HG03575 (cell line): ENCODE results near the gene ARMC7.
"Not testable (repeated sequence)": the region's sequence is repeated elsewhere in the genome, so short reads cannot be mapped to it uniquely, and the experiment has no call there.

Experiments
- ATAC-seq: cut with Tn5 transposase; IDR thresholded peaks from one replicate; pipeline ENCODE4 v1.9.1; 2021; ENCODE audit not compliant: unreplicated experiment, insufficient number of reproducible peaks, low FRiP score; ENCODE audit errors: extremely low read depth

Gene ARMC7

GRCh38 chr17:75142236-75142971, 32.6 kb downstream of the ARMC7 start:
- no peak for ATAC-seq

DNA sequence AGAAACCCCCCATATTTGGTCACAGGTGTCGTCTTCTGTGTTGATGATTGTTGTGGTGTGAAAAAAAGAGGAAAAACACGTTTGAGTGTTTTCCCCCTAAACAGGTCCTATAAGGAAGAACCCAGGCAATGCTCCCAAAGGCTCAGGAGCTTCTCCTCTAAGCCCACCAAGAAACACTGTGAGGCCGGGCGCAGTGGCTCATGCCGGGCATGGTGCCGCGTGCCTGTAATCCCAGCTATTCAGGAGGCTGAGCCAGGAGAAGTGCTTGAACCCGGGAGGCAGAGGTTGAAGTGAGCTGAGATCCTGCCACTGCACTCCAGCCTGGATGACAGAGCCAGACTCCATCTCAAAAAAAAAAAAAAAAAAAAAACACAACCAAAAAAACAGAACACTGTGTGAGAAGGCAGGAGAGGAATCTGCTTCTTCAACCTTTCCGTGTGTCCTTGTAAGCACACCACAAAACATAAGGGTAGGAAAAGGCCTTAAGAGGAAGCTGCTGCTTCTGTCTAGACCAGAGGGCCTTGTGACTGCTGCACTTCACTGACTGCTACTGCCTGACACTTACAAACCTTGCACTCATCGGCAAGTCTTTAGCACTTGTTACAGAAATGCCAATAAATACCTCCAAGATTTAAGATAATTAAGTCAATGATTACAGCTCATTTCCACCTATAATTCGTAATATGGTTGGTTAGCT, 35.2 kb downstream of the ARMC7 start:
- no peak for ATAC-seq

DNA sequence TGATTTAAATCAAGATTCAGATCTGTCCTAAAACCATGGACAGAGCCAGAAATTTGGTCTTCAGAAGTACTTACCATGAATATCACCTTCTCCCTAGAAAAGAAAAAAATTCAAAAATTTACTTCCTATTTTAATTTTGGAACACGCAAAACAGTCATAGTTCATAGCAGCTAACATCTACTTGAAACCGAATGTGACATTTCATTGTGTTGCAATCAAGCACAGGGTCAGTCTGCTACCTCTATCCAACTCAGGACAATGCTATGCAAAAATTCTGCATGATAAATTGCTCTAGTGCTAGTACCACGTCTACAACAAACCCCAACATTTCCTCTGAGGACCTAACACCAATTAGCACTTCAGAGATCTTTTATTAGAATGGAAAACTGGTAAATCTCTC, 36.8 kb downstream of the ARMC7 start:
- no peak for ATAC-seq

GRCh38 chr17:75147878-75148546, 38.2 kb downstream of the ARMC7 start:
- no peak for ATAC-seq

- no peak for ATAC-seq
Measured at GRCh38 chr17:75151930-75152329, 42.2 kb downstream of the ARMC7 start.

DNA sequence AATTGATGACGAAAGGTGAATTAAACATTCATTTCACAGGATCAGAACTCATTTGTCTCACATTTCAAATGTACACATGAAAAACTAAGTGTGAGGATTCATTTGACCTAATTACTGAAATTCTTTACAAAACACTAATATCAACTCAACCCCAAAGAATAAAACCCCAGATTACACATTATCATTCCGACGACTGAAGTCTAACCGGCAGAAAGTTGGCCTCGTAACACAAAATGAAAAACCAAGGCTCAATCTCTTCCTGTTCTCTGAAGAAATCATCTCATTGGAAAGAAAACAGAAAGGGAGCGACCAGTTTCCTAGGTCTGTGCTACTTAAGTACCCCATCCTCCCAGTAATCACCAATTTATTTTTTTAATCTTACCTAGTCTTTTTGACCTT, 42.8 kb downstream of the ARMC7 start:
- ATAC-seq = no peak

DNA sequence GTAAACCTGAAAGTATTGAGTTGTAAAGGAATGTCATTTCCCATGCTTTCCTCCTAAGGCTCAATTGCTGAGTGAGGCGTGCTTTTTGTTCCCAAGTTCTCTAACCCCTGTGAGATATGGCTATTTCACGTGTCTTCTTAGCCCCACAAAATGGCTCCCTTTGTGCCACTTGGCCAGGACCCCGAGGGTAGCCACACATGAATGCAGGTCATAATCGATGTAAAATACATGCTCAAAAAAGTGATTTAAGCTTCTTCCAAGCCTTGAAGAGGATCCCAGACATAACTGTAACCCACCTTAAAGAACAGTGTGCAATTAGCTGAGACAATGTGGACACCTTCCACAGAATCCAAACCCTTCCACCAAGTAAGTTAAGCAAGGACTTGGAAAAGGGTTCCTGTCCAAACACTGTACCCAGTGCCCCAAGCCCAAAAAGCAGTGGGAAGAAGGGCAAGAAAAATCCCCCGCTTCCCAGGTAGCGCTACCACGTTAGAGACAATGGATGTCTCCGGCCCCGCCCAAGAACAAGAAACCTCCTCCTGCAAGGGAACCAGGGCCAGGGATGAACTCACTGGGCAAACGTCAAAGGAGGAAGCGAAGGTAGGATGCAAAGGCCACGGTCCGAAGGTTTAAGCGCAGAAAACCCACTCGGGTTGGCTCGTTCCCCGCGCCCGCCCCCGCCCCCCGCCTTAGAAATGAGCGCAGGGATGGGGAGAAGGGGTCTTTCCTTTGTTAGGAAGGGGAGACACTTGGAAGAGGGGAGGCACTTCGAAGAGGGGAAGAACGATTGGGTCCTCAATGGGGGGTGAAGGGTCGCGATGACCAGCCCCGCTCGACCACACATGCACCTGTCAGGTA, 43.4 kb downstream of the ARMC7 start:
- no peak for ATAC-seq

- ATAC-seq = no peak
Measured at GRCh38 chr17:75153780-75154194, 44.0 kb downstream of the ARMC7 start.

- peak; percentile 61 for ATAC-seq
Measured at GRCh38 chr17:75154195-75155106, 44.7 kb downstream of the ARMC7 start, which contains the start of gene JPT1. Gene JPT1, minus strand, starts transcription at chr17:75154512. Its CDS starts 115 bp downstream, at chr17:75154397.

- no peak for ATAC-seq
Measured at GRCh38 chr17:75155191-75155601, 45.4 kb downstream of the ARMC7 start.

GRCh38 chr17:75158480-75158879, 48.7 kb downstream of the ARMC7 start:
- not testable (repeated sequence) for ATAC-seq

DNA sequence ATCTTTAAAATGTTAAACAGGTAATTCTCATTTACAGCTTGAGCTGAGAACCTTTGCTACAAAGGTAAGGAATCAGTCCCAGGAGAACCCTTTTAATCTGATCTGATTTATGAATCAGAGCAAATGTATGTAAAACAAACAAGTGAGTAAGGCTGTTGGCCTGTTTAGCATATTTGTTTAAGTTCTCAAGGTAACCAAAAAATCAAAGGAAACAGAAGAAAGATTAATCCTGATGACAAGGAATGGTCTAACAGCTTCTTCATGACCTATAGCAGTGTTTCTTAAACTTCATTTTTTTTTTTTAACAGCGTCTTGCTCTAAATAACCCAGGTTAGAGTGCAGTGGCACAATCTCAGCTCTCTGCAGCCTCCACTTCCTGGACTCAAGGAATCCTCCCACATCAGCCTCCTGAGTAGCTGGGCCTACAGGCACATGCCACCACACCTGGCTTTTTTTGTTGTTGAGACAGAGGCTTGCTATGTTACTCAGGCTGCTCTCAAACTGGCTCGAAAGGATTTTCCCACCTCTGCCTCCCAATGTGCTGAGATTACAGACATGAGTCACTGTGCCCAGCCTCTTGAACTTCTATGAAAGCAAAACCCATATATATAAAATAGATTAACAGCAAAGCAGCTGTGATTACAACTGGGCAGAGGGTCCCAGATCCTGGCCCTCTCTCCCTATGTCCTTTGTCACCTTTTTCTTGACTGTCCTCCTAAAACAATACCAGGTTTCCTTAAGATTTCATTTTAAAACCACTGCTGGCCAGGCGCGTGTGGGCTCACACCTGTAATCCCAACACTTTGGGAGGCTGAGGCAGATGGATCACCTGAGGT, 49.6 kb downstream of the ARMC7 start:
- ATAC-seq = no peak

GRCh38 chr17:75160211-75160610, 50.4 kb downstream of the ARMC7 start:
- no peak for ATAC-seq

DNA sequence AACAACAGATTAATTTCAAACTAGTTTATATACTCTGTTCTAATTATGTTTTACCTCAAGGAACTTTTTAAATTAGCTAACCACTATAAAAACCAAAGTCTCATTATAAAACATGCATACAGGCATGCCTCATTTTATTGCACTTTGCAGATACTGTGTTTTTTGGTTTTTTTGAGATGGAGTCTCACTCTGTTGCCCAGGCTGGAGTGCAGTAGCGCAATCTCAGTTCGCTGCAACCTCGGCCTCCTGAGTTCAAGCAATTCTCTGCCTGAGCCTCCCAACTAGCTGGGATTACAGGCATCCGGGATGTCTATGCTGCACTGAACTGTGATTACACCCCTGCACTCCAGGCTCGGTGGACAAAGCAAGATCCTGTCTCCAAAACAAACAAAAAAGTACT, 53.3 kb downstream of the ARMC7 start:
- no peak for ATAC-seq

- not testable (repeated sequence) for ATAC-seq
Measured at GRCh38 chr17:75164606-75165005, 54.8 kb downstream of the ARMC7 start.

- ATAC-seq = no peak
Measured at GRCh38 chr17:75168998-75169397, 59.2 kb downstream of the ARMC7 start.

DNA sequence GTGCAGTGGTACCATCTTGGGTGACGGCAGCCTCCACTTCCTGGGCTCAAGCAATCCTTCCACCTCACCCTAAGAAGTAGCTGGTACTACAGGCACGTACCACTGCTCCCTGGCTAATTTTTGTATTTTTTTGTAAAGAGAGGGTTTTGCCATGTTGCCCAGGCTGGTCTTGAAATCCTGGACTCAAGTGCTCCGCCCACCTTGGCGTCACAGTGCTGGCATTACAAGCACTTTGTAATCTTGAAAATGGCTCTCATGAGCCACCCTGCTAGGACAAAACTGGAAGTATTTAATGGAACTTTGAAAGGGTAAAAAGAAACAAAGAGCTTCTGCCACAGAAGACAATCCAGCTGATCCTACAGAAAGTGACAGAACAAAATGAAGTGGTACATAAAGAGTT, 63.8 kb downstream of the ARMC7 start:
- ATAC-seq = no peak
